ENCODE data around the gene PKD2L2. TPM values are rescaled to one million over a fixed set of nuclear protein-coding genes. Genes with fewer than 3 reads are reported as not detected.
"Not testable (repeated sequence)": the region's sequence is repeated elsewhere in the genome, so short reads cannot be mapped to it uniquely, and the experiment has no call there.

PKD2L2 gene
- total RNA-seq, 1 experiment from 2014 or later = not detected

DNA sequence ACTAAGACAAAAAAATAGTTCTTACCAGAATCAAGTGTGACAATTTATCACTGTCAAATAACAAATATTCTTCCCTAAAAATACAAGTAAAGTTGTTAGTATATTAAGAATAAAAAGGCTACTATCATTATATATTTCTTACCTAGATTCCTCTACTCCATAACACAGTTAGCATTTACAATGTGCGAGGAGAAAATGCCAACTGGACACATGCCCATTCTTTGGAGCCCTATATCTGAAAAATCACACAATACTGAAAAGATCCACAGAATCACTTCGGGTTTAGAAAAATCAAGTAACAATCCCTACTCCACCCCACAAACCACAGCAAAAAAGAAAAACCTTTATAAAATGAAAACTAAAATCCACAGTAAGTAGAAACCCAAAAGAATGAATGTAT lies 70.9 kb downstream of the PKD2L2 start:
- TF ChIP-seq, protein P1, sequence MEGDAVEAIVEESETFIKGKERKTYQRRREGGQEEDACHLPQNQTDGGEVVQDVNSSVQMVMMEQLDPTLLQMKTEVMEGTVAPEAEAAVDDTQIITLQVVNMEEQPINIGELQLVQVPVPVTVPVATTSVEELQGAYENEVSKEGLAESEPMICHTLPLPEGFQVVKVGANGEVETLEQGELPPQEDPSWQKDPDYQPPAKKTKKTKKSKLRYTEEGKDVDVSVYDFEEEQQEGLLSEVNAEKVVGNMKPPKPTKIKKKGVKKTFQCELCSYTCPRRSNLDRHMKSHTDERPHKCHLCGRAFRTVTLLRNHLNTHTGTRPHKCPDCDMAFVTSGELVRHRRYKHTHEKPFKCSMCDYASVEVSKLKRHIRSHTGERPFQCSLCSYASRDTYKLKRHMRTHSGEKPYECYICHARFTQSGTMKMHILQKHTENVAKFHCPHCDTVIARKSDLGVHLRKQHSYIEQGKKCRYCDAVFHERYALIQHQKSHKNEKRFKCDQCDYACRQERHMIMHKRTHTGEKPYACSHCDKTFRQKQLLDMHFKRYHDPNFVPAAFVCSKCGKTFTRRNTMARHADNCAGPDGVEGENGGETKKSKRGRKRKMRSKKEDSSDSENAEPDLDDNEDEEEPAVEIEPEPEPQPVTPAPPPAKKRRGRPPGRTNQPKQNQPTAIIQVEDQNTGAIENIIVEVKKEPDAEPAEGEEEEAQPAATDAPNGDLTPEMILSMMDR (IDR thresholded peaks at IDR 0.05; ENCODE audit: unreplicated experiment) = no peak
- Mint-ChIP-seq H3K9me3 (ENCODE audit: unreplicated experiment) (no peaks in the 10 kb centered on the region), H3K27me3 (ENCODE audit: insufficient read depth, unreplicated experiment) (no peaks in the 10 kb centered on the region), H3K4me1 (ENCODE audit: insufficient read depth, unreplicated experiment) (no peaks in the 10 kb centered on the region), H3K36me3 (ENCODE audit: insufficient read depth, unreplicated experiment) (peaks cover 52% of the 10 kb centered on the region), H3K27ac (ENCODE audit: low read depth, unreplicated experiment) (no peak overlapping the region), H3K4me3 (ENCODE audit: unreplicated experiment) (no peak overlapping the region)
- BruUV-seq (replicated peaks) = no TSS peak
- POLR2A ChIA-PET = interaction anchor here (1.5 kb wide), 1 partner anchor 8 kb away, joined by 4 read pairs; no protein-coding TSS in a partner anchor
- CTCF ChIA-PET = no interaction called here
- DNase-seq (ENCODE audit: unreplicated experiment) = no peak
- intact Hi-C loops (cut with micrococcal nuclease) = no loop called here

DNA sequence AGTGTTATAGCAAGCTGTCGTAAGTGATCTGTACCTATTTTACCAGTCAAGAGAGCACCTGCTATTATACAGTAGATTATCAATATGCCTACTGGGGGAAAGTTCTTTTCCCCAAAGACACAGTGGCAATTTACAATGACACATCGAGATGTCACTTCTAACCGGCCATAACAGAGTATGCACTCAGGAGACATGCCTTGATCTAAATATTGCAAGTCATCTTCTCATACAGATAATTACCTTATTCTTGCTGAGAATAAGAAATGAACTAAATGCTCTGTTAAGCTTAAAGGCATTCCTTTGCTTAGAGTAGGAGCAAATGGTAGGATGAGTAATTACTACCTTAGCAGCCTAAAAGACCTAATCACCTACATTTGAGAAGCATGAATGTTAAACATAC lies 71.6 kb downstream of the PKD2L2 start:
- no peaks in the 10 kb centered on the region for H3K4me1 Mint-ChIP-seq (ENCODE audit: insufficient read depth, unreplicated experiment)
- TF ChIP-seq, protein P1 (IDR thresholded peaks at IDR 0.05; ENCODE audit: unreplicated experiment) = no peak
- ChIA-PET CTCF (no interaction called here), POLR2A (interaction anchor here (1.5 kb wide), 1 partner anchor 9 kb away, joined by 4 read pairs; no protein-coding TSS in a partner anchor)
- no peaks in the 10 kb centered on the region for H3K9me3 Mint-ChIP-seq (ENCODE audit: unreplicated experiment)
- DNase-seq (ENCODE audit: unreplicated experiment) = no peak
- no peaks in the 10 kb centered on the region for H3K27me3 Mint-ChIP-seq (ENCODE audit: insufficient read depth, unreplicated experiment)
- peaks cover 58% of the 10 kb centered on the region for H3K36me3 Mint-ChIP-seq (ENCODE audit: insufficient read depth, unreplicated experiment)
- intact Hi-C loops (cut with micrococcal nuclease) = no loop called here
- no peak overlapping the region for H3K4me3 Mint-ChIP-seq (ENCODE audit: unreplicated experiment)
- no TSS peak for BruUV-seq (replicated peaks)
- no peak overlapping the region for H3K27ac Mint-ChIP-seq (ENCODE audit: low read depth, unreplicated experiment)

DNA sequence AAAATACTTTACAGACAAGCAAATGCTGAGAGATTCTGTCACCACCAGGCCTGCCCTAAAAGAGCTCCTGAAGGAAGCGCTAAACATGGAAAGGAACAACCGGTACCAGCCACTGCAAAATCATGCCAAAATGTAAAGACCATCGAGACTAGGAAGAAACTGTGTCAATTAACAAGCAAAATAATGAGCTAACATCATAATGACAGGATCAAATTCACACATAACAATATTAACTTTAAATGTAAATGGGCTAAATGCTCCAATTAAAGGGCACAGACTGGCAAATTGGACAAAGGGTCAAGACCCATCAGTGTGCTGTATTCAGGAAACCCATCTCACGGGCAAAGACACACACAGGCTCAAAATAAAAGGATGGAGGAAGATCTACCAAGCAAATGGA lies 81.1 kb downstream of the PKD2L2 start:
- POLR2A ChIA-PET; intact Hi-C loops (cut with micrococcal nuclease); CTCF ChIA-PET; BruUV-seq (replicated peaks); H3K4me3 Mint-ChIP-seq (ENCODE audit: unreplicated experiment); H3K4me1 Mint-ChIP-seq (ENCODE audit: insufficient read depth, unreplicated experiment); H3K9me3 Mint-ChIP-seq (ENCODE audit: unreplicated experiment); DNase-seq (ENCODE audit: unreplicated experiment); H3K27me3 Mint-ChIP-seq (ENCODE audit: insufficient read depth, unreplicated experiment); H3K27ac Mint-ChIP-seq (ENCODE audit: low read depth, unreplicated experiment): not testable (repeated sequence)
- H3K36me3 Mint-ChIP-seq (ENCODE audit: insufficient read depth, unreplicated experiment) = peaks cover 51% of the 10 kb centered on the region

DNA sequence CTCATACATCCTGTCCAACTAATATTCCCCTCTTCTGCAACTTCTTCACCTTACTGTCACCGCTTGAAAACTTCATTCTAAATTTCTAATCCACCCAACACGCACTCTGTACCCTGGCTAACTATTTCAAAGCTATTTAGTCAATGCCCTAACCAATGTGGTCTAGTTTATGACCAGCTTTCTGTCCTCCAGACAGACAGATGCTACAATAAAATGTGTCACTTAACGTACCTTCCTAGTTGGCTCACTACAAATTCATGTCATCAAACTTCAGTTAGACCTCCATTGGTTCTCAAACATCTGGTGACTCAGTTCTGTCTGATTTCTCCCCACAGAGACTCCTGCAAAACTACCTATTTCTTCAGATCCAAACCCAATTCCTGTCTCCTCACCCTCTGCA lies 86.0 kb downstream of the PKD2L2 start:
- Mint-ChIP-seq H3K27me3 (ENCODE audit: insufficient read depth, unreplicated experiment) (no peaks in the 10 kb centered on the region), H3K36me3 (ENCODE audit: insufficient read depth, unreplicated experiment) (peaks cover 42% of the 10 kb centered on the region), H3K4me1 (ENCODE audit: insufficient read depth, unreplicated experiment) (no peaks in the 10 kb centered on the region), H3K9me3 (ENCODE audit: unreplicated experiment) (no peaks in the 10 kb centered on the region), H3K27ac (ENCODE audit: low read depth, unreplicated experiment) (peak overlapping the region; percentile 49), H3K4me3 (ENCODE audit: unreplicated experiment) (no peak overlapping the region)
- TF ChIP-seq, protein P1 (IDR thresholded peaks at IDR 0.05; ENCODE audit: unreplicated experiment) = no peak
- no TSS peak for BruUV-seq (replicated peaks)
- ChIA-PET CTCF (interaction anchor here (1.0 kb wide), 1 partner anchor 61 kb away, joined by 3 read pairs; no protein-coding TSS in a partner anchor), POLR2A (no interaction called here)
- no peak for DNase-seq (ENCODE audit: unreplicated experiment)
- intact Hi-C loops (cut with micrococcal nuclease) = no loop called here

DNA sequence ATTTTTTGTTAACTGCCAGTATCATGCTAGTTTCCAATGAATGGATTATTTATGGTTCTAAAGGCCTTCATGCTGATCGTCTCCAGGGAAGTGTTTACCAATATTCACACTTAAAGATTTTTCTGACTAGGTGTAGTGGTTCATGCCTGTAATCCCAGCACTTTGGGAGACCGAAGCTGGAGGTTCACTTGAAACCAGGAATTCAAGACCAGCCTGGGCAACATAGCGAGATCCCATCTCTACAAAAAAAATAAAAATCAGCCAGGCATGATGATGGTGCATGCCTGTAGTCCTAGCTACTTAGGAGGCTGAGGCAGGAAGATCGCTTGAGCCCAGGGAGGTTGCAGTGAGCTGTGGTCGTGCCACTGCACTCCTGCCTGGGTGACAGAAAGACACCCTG lies 100.2 kb downstream of the PKD2L2 start:
- POLR2A ChIA-PET = interaction anchor here (1.6 kb wide), 1 partner anchor 23 kb away, joined by 4 read pairs; no protein-coding TSS in a partner anchor
- intact Hi-C loops (cut with micrococcal nuclease) = no loop called here
- Mint-ChIP-seq H3K27ac (ENCODE audit: low read depth, unreplicated experiment) (no peak overlapping the region), H3K4me1 (ENCODE audit: insufficient read depth, unreplicated experiment) (peaks cover under 1% of the 10 kb centered on the region), H3K27me3 (ENCODE audit: insufficient read depth, unreplicated experiment) (no peaks in the 10 kb centered on the region), H3K9me3 (ENCODE audit: unreplicated experiment) (no peaks in the 10 kb centered on the region), H3K36me3 (ENCODE audit: insufficient read depth, unreplicated experiment) (peaks cover 47% of the 10 kb centered on the region), H3K4me3 (ENCODE audit: unreplicated experiment) (no peak overlapping the region)
- DNase-seq (ENCODE audit: unreplicated experiment) = no peak
- CTCF ChIA-PET = interaction anchor here (1.7 kb wide), 1 partner anchor 47 kb away, joined by 6 read pairs; no protein-coding TSS in a partner anchor
- BruUV-seq (replicated peaks) = no TSS peak
- TF ChIP-seq, protein P1 (IDR thresholded peaks at IDR 0.05; ENCODE audit: unreplicated experiment) = no peak

Measured in MCF 10A (cell line).